ENCODE measurements around the gene PHACTR1. TPM values are rescaled to one million over a fixed set of nuclear protein-coding genes. Genes with fewer than 3 reads are reported as not detected.

The PHACTR1 gene
- total and polyA plus RNA-seq, 8 donors, result 0.46 to 17.4 (median 6.4) TPM; not detected in 1

GRCh38 chr6:13142611-13143010, 426.0 kb downstream of the PHACTR1 start:
- Histone ChIP-seq H3K4me3 (no peak overlapping the region), H3K4me1 (no peaks in the 10 kb centered on the region), H3K27ac (no peak overlapping the region), H3K27me3 (no peaks in the 10 kb centered on the region), H3K9me3 (no peaks in the 10 kb centered on the region), H3K36me3 (no peaks in the 10 kb centered on the region)
- no peak for TF ChIP-seq POLR2AphosphoS5 (IDR thresholded peaks at IDR 0.05)
- no peak for TF ChIP-seq EP300 (IDR thresholded peaks at IDR 0.05)
- no peak for TF ChIP-seq CTCF (IDR thresholded peaks at IDR 0.05)
- intact Hi-C loops (cut with DNase I; ENCODE audit: low total_unique reads), result no loop called here
- 91 to 94% (median 92%) methylated on average over 3 of the region's 3 CpGs for WGBS, 5 donors
- no peak for DNase-seq

- intact Hi-C loops (cut with DNase I; ENCODE audit: low total_unique reads), result no loop called here
- H3K4me1 ChIP-seq, result no peaks in the 10 kb centered on the region
- no peak overlapping the region for H3K4me3 ChIP-seq
- H3K27me3 ChIP-seq, result no peaks in the 10 kb centered on the region
- 60 to 67% (median 62%) methylated on average over 3 of the region's 3 CpGs for WGBS, 5 donors
- no peaks in the 10 kb centered on the region for H3K9me3 ChIP-seq
- peak in 1 of 2 donors; percentile 8 for DNase-seq
- no peak for TF ChIP-seq POLR2AphosphoS5 (IDR thresholded peaks at IDR 0.05)
- no peak for TF ChIP-seq POLR2A (IDR thresholded peaks at IDR 0.05)
- TF ChIP-seq CTCF (IDR thresholded peaks at IDR 0.05), result no peak
- no peak for TF ChIP-seq EP300 (IDR thresholded peaks at IDR 0.05)
- H3K36me3 ChIP-seq, result no peaks in the 10 kb centered on the region
- no peak overlapping the region for H3K27ac ChIP-seq
Observed at GRCh38 chr6:13146442-13146841, 429.9 kb downstream of the PHACTR1 start.

- no peaks in the 10 kb centered on the region for H3K4me1 ChIP-seq
- WGBS, 5 donors, result 38 to 65% (median 57%) methylated on average over 1 of the region's 1 CpG
Observed at GRCh38 chr6:13147376-13147775, 430.8 kb downstream of the PHACTR1 start.

GRCh38 chr6:13147782-13148181, 431.2 kb downstream of the PHACTR1 start:
- no peaks in the 10 kb centered on the region for H3K36me3 ChIP-seq
- H3K27ac ChIP-seq, result no peak overlapping the region
- H3K9me3 ChIP-seq, result no peaks in the 10 kb centered on the region
- no peak overlapping the region for H3K4me3 ChIP-seq
- intact Hi-C loops (cut with DNase I; ENCODE audit: low total_unique reads), result no loop called here
- no peaks in the 10 kb centered on the region for H3K4me1 ChIP-seq
- TF ChIP-seq POLR2A (IDR thresholded peaks at IDR 0.05), result no peak
- H3K27me3 ChIP-seq, result no peaks in the 10 kb centered on the region
- 68 to 86% (median 75%) methylated on average over 2 of the region's 2 CpGs for whole genome bisulfite sequencing, 5 donors
- no peak for DNase-seq

More at GRCh38 chr6:13147376-13147775, 430.8 kb downstream of the PHACTR1 start:
- no peak overlapping the region for H3K4me3 ChIP-seq
- TF ChIP-seq POLR2A (IDR thresholded peaks at IDR 0.05), result no peak
- no peak for TF ChIP-seq CTCF (IDR thresholded peaks at IDR 0.05)
- no peak for TF ChIP-seq EP300 (IDR thresholded peaks at IDR 0.05)
- TF ChIP-seq POLR2AphosphoS5 (IDR thresholded peaks at IDR 0.05), result no peak
- H3K27ac ChIP-seq, result no peak overlapping the region
- H3K36me3 ChIP-seq, result no peaks in the 10 kb centered on the region
- intact Hi-C loops (cut with DNase I; ENCODE audit: low total_unique reads), result no loop called here
- no peak for DNase-seq
- no peaks in the 10 kb centered on the region for H3K27me3 ChIP-seq
- no peaks in the 10 kb centered on the region for H3K9me3 ChIP-seq

- Histone ChIP-seq H3K9me3 (no peaks in the 10 kb centered on the region), H3K27ac (no peak overlapping the region), H3K36me3 (no peaks in the 10 kb centered on the region), H3K27me3 (no peaks in the 10 kb centered on the region), H3K4me1 (no peaks in the 10 kb centered on the region), H3K4me3 (no peak overlapping the region)
- 69 to 89% (median 82%) methylated on average over 4 of the region's 4 CpGs for WGBS, 5 donors
- TF ChIP-seq POLR2A (IDR thresholded peaks at IDR 0.05) (no peak), CTCF (IDR thresholded peaks at IDR 0.05) (no peak), EP300 (IDR thresholded peaks at IDR 0.05) (no peak)
- intact Hi-C loops (cut with DNase I; ENCODE audit: low total_unique reads), result no loop called here
- DNase-seq, result no peak
Observed at GRCh38 chr6:13152764-13153163, 436.2 kb downstream of the PHACTR1 start.

All from stomach (tissue), 9 donors.